ENCODE results near the gene RPL28.

DNA sequence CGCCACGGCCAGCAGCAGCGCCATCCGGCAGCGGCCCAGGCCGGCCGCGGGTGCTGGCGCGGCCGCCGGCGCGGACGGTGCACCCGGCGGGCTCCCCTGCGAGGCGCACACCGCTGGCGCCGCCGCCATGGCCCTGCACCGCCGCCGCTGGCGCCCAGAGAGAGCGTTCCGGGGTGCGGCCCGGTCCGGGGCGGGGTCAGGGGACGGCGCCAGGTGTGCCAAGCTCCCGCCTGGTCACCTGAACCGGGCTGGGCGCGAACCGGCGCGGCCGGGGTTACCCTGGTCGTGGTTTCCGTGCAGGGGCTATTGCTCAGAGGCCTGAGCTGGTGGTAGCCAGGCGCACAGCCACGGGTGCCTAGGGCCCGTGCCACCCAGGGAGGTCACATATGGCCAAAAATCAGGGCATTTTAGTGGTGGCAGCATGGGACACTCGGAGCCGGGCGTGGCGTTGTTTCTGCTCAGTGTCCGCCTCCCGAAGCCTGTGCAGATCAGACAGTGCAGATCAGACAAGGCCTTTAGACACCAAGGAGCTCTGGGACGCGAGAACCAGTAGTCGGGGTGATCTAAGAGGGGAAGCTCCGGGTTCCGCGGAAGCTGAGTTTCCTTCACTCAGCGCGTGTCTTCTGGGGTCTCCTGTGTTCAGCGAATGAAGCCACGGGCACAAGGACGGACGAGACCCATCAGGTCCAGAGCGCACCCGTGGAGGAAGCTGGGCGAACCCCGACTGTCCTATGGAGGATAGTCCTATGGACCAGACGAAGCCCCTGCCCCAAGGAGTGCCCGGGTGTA lies 1.4 kb upstream of the RPL28 start, which contains the start of gene TMEM238:
- no peak for TF ChIP-seq EZH2 (IDR thresholded peaks at IDR 0.05; ENCODE audit: borderline replicate concordance, low read length)
- TF ChIP-seq, protein P1, sequence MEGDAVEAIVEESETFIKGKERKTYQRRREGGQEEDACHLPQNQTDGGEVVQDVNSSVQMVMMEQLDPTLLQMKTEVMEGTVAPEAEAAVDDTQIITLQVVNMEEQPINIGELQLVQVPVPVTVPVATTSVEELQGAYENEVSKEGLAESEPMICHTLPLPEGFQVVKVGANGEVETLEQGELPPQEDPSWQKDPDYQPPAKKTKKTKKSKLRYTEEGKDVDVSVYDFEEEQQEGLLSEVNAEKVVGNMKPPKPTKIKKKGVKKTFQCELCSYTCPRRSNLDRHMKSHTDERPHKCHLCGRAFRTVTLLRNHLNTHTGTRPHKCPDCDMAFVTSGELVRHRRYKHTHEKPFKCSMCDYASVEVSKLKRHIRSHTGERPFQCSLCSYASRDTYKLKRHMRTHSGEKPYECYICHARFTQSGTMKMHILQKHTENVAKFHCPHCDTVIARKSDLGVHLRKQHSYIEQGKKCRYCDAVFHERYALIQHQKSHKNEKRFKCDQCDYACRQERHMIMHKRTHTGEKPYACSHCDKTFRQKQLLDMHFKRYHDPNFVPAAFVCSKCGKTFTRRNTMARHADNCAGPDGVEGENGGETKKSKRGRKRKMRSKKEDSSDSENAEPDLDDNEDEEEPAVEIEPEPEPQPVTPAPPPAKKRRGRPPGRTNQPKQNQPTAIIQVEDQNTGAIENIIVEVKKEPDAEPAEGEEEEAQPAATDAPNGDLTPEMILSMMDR (conservative IDR thresholded peaks at IDR 0.05 in 1 of 2, IDR thresholded peaks at IDR 0.05 in 1 of 2; ENCODE audit: extremely low read depth in 1 of 2, insufficient read depth in 1 of 2, low read depth in 1 of 2, low read length in 2 of 2) = no peak
